ENCODE data around the gene LHFPL6.
A peak's percentile ranks its signal among the peaks of the same experiment; 100 is the strongest.

Gene LHFPL6

DNA sequence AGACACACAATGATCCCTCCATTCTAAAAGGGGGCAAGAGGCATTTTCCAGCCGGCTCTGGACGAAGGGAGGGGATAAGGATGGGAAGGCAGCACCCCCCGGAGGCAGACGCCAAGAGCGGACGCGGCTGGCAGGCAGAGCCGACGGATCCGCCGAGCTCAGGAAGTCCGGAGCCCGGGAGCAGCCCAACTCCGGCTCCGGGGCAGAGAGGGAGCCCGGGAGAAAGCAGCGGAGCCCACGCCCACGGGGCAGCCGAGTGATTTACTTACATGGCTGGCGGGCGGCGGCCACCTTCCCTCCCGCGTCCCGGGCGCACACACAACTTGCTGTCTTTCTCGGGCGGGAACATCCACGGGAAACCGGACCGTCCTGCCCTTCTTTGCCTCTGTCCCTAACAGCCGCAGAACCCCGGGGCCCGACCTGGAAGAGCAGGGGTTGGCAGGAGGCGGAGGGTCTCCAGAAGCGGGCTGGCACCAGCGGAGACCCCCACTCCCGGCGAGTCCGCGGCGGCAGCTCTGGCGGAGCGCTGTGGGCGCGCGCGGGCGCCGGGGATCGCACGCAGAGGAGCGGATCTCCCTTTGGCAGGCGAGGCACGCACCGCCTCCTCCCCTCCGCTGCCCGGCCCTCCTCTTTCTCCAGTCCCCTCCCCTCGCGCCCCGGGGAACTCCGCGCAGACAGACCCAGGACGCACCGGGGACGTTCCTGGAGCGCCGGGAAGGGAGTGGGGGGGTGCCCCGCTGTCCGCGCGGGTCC lies at the start of gene LHFPL6:
LHFPL6 (minus strand) TSS at position 580 of the 753 bp plus-strand sequence.
- DNase-seq, result no peak

GRCh38 chr13:39646122-39646521 lies 43.1 kb upstream of the LHFPL6 start:
- DNase-seq, result no peak

DNA sequence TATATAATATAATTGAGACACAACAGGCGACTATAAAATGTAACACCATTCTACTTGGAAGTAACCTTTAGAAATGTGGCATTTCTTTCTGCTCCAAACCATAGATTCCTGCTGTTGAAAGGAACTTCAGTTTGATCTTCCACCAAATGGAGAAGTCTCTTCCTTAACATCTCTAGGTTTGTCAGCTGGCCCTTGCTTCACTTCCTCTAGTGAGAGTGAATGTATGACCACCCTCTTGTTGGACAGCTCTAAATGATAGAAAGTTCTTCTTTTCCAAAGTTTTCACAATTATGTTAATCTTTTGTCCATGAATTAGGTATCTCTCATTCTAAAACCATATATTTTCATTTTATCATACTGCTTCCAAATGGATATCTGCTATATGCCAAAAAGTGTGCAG lies 38.7 kb upstream of the LHFPL6 start:
- peak; percentile 73 for DNase-seq

- no peak for DNase-seq
Measured at GRCh38 chr13:39637890-39638289, 34.9 kb upstream of the LHFPL6 start.

- DNase-seq, result no peak
Measured at GRCh38 chr13:39635564-39635963, 32.6 kb upstream of the LHFPL6 start.

- no peak for DNase-seq
Measured at GRCh38 chr13:39632994-39633393, 30.0 kb upstream of the LHFPL6 start.

- no peak for DNase-seq
Measured at GRCh38 chr13:39631307-39631706, 28.3 kb upstream of the LHFPL6 start.

DNA sequence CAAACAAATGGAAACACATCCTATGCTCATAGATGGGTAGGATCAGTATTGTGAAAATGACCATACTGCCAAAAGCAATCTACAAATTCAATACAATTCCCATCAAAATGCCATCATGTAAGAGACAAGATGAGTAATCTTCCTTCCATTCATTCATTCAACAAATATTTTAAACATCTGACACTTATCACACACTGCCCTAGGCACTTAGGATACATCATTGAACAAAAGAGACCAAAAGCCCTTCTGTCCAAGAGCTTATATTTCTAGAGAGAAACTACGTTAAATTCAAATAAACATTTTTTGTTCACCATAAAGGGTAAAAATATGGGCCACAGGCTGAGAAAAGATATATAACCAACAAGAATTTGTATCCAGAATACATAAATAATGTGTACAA lies 20.5 kb upstream of the LHFPL6 start:
- no peak for DNase-seq

GRCh38 chr13:39618561-39618960 lies 15.6 kb upstream of the LHFPL6 start:
- DNase-seq, result no peak

GRCh38 chr13:39616087-39616694 lies 13.2 kb upstream of the LHFPL6 start:
- peak; percentile 41 for DNase-seq

DNA sequence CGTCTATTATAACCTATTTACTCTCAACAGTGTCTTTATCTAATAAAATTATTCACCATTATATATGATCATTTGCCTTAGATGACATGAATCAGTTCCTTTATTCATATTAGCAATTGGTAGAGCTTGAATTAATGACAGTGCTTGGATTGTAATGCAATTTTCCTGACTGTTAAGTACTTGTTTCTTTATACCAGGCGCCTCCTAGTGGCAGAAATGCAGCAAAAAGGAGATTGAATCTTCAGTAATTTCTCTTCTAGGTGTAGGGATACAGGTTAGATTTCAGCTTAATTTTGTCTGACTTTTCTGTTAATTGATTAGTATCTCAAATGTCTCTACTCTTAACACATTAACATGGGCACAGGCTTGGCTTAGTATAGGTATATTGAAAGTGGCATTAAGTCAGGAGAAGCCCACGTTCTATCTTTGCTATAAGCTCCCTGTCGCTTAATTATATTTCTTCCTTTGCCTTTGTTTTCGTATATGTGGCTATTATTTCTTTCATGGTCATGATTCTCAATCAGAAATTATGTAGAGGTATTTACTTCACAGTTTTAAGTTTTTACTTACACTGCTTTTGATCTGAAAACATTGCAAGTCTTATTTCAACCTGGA lies 9.1 kb upstream of the LHFPL6 start:
- peak; percentile 43 for DNase-seq

- DNase-seq, result no peak
Measured at GRCh38 chr13:39607876-39608275, 4.9 kb upstream of the LHFPL6 start.

DNA sequence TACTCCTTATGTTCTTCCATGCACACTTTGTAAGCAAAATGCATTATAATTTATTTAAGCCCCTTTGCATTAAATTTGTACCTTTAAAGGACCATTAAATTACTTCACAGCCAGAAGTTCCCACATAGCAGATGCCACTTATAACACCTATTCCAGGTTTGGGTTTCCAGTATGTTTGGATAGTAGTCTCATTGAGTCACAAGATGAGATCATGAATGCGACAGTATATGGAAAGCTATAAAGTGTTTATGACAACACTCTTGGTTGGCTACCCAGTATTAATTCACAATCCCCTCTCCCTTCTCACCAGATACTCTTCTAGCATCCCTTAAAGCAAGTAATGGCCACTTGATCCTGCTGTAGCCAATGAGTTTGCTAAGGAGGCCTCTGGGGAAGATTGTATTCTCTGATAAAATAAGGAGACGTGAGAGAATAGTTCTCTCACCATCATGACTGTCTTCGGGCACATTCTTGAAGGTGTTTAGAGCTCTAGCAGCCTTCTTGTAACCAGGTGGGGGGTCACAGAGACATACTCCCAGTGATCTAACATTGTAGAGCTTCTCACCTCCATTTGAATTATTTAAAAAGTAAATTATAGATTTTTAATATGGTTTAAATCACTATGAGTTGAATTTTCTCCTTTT lies 2.8 kb upstream of the LHFPL6 start:
- no peak for DNase-seq

- DNase-seq, result no peak
Measured at GRCh38 chr13:39604756-39605155, 1.8 kb upstream of the LHFPL6 start.

- no peak for DNase-seq
Measured at GRCh38 chr13:39603424-39603947, 493 bp upstream of the LHFPL6 start.

- DNase-seq, result no peak
Measured at GRCh38 chr13:39602277-39602613, 748 bp downstream of the LHFPL6 start.

GRCh38 chr13:39601636-39602035 lies 1.4 kb downstream of the LHFPL6 start:
- DNase-seq, result no peak

GRCh38 chr13:39600766-39601165 lies 2.2 kb downstream of the LHFPL6 start:
- DNase-seq, result no peak

GRCh38 chr13:39599842-39600241 lies 3.2 kb downstream of the LHFPL6 start:
- no peak for DNase-seq

DNA sequence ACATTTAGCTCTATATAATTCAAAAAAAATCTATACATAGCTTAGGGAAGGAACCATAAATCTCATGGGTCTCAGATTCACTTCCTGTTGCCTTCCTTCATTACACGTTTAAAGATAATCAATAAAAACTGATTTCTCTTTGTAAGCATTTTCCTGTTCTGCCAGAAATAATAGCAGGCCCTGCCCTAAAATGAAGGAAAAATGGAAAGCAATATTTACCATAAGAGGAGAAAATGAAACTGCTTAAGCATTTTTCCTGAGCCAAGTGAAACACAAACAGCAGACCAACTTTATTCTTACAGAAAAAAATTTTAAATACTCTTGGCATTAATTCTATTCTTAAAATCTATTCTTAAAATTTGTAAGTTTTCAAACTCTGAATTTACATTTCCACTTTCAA lies 4.0 kb downstream of the LHFPL6 start:
- no peak for DNase-seq

DNA sequence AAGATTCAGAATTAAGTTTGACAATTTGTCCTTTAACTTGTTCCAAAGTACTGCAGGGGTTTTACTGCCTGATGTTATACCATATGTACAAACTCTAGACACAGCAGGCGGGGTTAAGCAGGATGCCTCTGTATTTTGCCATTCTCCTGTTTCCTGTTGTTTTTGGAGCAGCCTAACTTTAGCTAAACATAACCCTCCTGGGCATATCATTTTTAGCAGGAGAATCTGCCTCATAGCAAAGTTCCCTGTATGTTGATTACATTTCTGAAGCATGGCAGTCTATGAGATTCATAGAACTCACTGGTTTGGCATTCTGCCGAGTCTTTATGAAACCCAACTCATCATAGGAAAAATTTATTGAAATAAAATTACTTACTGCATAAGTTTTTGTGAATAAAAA lies 5.2 kb downstream of the LHFPL6 start:
- DNase-seq, result no peak

- DNase-seq, result no peak
Measured at GRCh38 chr13:39596685-39597084, 6.3 kb downstream of the LHFPL6 start.

- no peak for DNase-seq
Measured at GRCh38 chr13:39596176-39596575, 6.8 kb downstream of the LHFPL6 start.
